Neural progenitor cell (in vitro differentiated cells): ENCODE measurements around the gene BTBD16.

Experiments used
- EZH2 ChIP-seq: fragments of 200-600 bp; sonication (generic); IDR thresholded peaks from 2 replicates; pipeline ENCODE4 v1.6.1; 2017; ENCODE audit warnings: antibody characterized with exemption, mild to moderate bottlenecking, moderate library complexity
- EZH2phosphoT487 ChIP-seq: fragments of 200-600 bp; sonication (generic); IDR thresholded peaks from 2 replicates; pipeline ENCODE4 v1.6.1; 2017; ENCODE audit warnings: antibody characterized with exemption
- TF ChIP-seq, protein P1 (sequence below): fragments of 200-600 bp; sonication (generic); IDR thresholded peaks from 2 replicates; pipeline ENCODE4 v1.5.1; 2017; ENCODE audit warnings: antibody characterized with exemption, mild to moderate bottlenecking

DNA sequence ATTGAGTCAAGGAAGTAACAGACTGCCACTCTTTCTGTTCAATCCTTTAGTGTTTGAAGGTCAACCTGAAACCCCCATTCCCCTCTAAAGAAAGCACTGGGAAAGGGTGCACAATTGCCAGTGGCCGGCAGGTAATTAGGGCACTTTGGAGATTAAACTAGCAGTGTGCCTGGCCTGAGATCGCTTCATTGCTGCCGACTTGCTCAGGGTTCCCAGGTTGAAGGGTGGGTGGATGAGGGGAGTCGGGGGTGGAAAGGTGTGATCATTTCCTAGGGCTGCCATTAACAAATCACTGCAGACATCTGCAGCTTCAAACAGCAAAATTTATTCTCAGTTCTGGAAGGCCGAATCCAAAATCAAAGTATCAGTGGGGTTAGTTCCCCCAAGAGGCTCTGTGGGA is 16.3 kb upstream of the BTBD16 start:
- TF ChIP-seq EZH2, result no peak
- TF ChIP-seq, protein P1, sequence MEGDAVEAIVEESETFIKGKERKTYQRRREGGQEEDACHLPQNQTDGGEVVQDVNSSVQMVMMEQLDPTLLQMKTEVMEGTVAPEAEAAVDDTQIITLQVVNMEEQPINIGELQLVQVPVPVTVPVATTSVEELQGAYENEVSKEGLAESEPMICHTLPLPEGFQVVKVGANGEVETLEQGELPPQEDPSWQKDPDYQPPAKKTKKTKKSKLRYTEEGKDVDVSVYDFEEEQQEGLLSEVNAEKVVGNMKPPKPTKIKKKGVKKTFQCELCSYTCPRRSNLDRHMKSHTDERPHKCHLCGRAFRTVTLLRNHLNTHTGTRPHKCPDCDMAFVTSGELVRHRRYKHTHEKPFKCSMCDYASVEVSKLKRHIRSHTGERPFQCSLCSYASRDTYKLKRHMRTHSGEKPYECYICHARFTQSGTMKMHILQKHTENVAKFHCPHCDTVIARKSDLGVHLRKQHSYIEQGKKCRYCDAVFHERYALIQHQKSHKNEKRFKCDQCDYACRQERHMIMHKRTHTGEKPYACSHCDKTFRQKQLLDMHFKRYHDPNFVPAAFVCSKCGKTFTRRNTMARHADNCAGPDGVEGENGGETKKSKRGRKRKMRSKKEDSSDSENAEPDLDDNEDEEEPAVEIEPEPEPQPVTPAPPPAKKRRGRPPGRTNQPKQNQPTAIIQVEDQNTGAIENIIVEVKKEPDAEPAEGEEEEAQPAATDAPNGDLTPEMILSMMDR, result no peak
- TF ChIP-seq EZH2phosphoT487, result no peak
